Panc1 (cell line): ENCODE results near the gene FREM1.

Experiments
- CTCF ChIP-seq: fragments of 450-650 bp; IDR thresholded peaks from 2 replicates; pipeline ENCODE4 v1.5.1; 2017; ENCODE audit warnings: mild to moderate bottlenecking
- POLR2AphosphoS5 ChIP-seq: IDR thresholded peaks from 2 replicates; pipeline ENCODE4 v1.6.1; 2012; ENCODE audit warnings: mild to moderate bottlenecking, low read depth, low read length, moderate library complexity
- TCF7L2 ChIP-seq: IDR thresholded peaks from 2 replicates; pipeline ENCODE4 v1.6.1; 2011; ENCODE audit warnings: mild to moderate bottlenecking, low read depth, low read length, inconsistent platforms

- TF ChIP-seq CTCF (no peak), POLR2AphosphoS5 (no peak), TCF7L2 (no peak)
Observed at GRCh38 chr9:14814249-14814628, 96.0 kb downstream of the FREM1 start.
